GM19025 (cell line): ENCODE measurements around the gene BRAP.
"Not testable (repeated sequence)": the region's sequence is repeated elsewhere in the genome, so short reads cannot be mapped to it uniquely, and the experiment has no call there.

ENCODE experiments used
- ATAC-seq: cut with Tn5 transposase; IDR thresholded peaks from one replicate; pipeline ENCODE4 v1.9.1; 2021; ENCODE audit warnings: mild to moderate bottlenecking, low read depth, moderate library complexity; ENCODE audit not compliant: unreplicated experiment

Gene BRAP

DNA sequence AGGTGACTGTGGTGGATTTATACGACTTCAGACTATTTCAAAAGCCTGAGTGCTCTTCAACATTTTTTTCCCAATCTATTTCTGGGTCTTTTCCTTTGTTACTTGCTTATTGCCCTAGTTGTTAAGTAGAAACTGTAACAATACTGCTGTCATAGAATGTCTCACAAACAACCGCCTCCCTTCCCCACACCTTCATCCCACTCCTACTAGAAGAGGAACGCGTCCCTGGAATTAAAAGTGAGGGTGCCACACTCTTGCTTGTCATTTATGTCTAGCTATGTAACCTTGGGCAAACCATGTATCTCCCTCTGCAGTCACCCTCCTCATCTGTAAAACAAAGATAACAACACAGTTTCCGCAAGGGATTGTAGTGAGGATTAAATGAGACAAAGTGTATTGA, 8.6 kb downstream of the BRAP start:
- no peak for ATAC-seq

DNA sequence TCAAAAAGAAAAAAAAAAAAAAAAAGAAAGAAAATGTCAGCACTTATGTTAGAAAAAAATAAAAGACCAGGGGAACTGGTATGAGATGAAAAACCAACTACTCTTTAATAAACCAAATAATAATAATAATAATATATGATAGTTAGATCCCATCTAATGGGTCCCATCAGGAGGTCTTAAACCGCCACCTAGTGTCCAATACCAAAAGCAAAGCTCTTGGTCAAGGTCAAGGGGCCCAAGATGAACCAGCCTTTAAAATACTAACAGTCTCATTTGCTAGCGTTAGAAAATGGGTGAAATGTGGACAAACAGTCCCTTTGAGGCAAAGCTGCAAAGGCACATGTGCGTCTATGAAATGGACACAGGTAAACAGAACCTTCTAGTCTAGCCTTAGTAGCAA, 12.3 kb downstream of the BRAP start:
- ATAC-seq: no peak

DNA sequence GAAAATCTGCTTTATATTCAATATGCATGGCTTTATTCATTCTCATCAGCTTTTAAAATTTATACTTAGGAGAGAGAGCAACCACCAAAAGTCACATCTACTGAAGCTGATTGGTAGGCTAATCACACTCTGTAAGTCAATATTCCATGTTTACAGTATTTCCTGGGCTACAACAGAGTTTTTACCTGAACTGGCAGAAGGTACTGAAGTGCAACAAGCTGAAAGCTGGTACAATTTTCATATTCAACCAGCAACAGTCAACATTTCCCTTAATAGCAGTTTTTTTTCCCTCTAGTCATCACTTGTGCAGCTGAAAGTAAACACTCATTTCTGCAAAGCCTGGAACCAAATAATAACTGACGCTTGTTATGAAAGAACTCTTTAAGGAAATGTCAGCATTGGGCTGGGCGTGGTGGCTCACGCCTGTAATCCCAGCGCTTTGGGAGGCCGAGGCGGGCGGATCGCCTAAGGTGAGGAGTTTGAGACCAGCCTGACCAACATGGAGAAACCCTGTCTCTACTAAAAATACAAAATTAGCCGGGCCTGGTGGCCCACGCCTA, 12.9 kb downstream of the BRAP start:
- no peak for ATAC-seq

DNA sequence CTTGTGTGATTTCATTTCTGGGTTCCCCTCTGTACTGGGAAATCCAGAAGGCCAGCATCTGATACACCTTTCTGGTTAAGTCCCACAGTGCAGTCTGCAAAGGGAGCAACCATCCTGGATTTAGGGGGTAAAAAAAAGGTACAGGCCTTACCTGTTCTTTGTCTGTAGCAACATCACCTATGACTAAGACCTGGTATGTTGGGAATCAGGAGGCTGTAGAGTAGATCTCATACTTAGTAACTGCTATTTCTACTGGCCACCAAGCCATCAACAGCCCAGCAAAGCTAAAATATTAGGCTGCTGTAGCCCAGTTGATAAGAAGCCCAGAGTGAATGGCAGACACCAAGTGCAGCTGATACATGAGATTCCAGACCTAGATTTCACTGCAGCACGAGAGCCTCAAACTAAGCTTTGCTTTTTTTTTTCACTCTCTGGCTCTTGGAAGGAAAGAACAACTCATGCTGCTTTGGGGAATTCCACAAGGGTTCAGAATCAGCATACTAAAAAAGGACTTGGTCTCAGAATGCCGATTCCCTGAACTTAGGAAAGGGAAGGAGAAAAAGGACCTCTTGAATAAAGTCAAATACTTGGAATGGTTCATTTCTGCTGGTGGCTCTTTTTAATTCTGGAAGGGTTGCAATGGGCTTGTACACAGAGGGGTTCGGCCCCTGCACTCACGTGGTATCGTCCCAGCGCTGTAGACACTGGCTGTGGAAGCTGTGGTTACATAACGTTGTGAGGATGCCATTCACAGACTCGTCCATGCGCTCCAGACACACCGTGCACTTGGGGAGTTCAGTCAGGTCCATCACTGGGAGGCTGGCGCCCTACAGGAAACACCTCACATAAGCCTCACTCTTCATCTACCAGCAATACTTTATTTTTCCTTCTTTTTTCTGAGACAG, 20.5 kb downstream of the BRAP start:
- no peak for ATAC-seq

DNA sequence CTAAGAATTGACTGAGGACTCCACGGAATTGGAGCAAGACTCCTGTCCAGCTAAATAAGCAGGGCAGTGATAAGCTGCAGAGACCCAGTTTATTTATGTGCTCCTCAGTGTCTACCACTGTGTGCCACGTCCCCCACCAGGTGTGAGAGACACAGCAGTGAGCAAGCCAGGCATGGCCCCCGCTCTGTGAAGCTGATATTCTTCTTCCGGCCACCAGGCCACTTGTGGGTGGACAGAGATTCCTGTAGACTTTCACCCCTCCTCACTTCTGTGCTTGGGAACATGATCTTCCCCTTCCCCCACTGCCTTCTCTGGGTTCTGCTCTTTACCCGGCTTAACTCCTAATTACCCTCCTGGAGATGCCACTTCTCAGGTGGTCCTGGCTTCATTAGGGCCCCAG, 21.3 kb downstream of the BRAP start:
- ATAC-seq: no peak

DNA sequence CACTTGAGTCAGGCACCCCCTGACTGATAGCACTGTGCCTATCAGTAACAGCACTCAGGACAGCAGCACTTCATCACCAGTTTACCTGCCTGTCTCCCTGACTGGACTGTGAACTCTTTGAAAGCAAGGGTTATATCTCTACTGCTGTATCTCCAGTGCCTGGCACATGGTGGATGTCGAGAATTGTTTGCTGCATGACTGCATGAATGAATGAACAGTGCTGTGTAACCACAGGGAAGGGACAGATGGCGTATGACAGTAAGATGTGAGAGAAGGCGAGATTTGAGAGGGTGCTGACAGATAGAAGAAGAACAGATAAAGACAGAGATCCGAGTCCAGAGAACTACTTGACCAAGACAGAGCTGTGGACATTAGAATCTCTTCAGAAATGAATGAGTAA, 29.7 kb downstream of the BRAP start:
- ATAC-seq: no peak

DNA sequence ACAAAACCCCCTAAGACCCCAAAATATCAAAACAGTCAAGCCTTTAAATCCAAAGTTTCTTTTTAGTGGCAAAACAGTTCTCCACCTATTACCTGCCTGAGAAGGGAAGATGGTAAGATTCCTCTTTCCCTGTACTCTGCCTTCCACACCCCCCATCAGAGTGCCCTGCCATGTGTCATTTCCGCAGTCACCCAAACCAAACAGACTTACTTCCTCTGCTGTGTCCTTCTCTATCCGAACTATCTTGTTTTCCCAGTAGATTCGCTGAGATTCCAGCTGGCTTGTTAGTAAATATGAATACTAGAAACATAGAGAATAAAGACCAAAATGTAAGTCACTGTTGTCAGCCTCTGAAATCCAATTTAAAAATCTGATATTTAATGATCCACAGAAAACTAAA, 30.4 kb downstream of the BRAP start:
- ATAC-seq: no peak

DNA sequence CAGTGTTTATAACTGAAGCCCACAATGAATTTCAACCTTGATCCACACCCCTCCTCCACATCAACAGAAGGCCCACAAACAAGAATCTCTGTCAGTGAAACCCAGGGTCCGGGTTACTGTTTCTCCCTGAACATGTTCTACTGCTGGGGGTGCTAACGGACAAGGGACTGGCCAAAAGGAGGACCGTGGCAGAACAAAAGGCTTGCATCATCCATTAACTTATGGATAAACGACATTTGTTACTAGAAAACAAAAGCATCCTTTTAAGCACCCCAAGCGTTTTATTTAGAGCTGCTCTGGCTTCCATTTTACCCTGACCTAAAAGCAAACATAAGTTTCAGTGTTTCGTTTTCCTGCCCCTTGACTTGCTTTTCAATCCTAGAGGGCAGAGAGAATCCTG, 32.2 kb downstream of the BRAP start:
- ATAC-seq: no peak

DNA sequence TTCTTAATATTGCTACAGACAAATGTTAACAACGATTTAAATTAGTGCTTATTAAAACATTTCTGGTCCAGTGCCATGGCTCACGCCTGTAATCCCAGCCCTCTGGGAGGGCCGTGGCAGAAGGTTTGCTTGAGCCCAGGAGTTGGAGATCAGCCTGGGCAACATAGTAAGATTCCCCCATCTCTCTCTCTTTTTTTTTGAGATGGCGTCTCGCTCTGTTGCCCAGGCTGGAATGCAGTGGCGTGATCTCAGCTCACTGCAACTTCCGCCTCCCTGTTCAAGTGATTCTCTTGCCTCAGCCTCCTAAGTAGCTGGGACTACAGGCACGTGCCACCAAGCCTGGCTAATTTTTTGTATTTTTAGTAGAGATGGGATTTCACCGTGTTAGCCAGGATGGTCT, 33.2 kb downstream of the BRAP start:
- ATAC-seq: not testable (repeated sequence)

DNA sequence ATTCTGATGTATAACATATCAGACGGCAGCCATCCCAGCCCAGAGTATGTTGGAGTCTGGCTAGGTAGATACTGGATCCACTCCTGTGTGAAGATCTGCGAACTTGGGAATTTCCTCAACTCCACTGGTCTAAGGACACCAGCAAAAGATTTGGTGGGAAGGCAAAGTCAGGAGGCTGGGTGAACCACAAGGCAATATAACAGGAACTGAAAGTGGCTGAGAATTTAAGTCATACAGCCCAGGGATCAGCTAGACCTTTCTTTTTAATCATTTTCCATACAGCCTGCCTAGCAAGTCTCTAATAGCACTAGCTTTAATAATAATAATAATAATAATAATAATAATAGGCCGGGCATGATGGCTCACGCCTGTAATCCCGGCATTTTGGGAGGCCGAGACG, 34.8 kb downstream of the BRAP start:
- no peak for ATAC-seq

DNA sequence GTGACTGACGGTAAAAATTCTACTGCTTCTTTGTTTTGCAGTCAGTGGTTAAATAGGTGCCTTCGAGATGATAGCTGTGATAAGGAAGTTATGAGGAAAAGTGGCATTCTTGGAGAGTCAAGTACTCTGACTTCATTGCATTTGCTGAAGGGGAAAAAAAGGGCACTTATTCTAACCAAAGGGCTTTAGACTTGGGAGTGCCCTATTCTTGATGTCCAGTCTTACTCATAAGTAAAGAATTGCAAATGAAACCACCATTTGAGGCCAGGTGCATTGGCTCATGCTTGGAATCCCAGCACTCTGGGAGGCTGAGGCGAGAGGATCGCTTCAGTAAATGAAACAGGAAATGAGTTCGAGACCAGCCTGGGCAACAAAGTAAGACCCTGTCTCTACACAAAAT, 40.3 kb downstream of the BRAP start:
- no peak for ATAC-seq

DNA sequence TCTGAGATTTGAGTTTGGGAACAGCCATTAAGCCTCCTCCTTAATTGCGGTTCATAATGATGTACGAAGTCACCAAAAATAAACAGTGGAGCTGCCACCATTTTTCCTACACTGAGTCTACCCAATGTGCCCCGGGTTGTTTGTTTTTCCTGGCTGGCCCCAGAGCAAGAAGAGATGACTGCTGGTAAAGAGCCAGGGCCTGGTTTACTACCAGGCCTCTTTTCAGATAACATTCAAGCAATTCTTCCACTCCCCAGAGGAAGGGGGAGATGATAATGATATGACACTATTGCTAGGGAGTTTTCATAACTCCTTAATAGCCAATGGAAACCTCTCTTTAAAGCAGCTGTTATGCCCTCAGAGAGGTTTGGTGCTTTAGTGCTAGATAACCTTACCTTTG, 42.3 kb downstream of the BRAP start:
- no peak for ATAC-seq

DNA sequence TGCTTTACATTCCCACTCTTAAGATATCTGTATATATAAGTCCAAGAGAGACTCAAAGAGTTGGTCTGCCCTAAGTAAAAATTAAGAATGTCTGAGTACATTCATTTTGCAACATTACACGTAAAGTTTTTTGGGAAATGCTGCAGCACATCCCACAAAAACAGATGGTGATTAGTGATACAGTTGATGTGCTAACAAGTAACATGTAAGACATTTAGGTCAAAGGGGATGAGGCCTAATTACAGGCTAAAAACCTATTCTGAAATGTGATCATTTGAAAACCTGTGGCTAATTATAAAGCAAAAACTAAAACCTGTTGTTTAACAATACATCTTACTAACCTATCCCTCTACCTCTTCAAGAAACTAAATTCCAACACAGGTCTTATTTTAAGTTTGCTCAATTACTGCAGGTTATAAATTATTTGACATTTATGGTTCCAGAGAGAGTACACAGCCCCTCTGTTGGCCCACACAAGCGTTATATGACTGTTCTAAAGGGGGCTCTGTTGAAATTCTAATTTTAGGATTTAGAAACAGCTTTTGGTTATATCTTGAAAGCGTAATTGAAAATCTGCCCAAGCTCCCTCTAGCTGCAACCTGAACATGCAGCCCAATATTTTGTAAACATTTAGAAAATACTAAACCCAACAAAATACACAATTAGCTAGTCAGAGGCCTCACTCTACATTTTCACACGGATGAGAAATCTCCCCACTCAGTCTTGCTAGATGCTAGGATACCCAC, 42.9 kb downstream of the BRAP start:
- no peak for ATAC-seq

DNA sequence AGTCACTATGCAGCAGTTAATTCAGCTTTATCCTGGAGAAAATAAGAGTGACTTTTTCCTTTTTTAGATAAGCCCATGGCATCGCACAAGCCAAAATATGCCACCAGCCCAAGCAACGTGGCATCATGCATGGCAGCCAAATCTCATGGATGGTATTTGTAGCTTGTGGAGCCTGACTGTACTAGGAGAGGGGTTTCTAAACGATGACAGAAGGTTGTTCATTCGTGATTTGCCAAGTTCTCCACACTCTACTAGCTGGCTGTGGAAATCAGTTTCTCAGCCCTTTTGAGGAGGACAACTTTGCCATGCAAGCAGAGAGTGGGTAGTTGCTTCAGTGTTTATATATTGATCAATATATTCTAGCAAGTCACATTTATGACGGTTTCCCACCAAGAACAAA, 45.2 kb downstream of the BRAP start:
- ATAC-seq: no peak

DNA sequence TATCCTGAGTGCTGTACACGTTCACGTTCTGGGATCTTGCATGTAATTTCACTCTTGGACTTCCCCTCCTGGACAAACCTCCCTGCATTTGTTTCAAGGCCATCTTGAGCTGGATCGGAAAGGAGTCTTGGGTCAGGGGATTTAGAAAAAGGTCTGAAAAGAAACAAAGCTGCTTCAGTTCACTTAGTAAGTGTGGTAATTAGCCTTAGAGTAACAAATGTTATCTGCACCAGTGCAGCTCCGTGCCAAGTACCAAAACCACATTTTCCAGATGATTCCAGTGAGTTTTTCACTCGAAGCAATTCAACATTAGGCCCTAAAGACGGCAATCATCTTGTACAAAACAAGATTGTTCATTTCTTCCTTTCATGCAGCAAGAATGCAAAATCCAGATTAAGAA, 47.2 kb downstream of the BRAP start:
- ATAC-seq: no peak

DNA sequence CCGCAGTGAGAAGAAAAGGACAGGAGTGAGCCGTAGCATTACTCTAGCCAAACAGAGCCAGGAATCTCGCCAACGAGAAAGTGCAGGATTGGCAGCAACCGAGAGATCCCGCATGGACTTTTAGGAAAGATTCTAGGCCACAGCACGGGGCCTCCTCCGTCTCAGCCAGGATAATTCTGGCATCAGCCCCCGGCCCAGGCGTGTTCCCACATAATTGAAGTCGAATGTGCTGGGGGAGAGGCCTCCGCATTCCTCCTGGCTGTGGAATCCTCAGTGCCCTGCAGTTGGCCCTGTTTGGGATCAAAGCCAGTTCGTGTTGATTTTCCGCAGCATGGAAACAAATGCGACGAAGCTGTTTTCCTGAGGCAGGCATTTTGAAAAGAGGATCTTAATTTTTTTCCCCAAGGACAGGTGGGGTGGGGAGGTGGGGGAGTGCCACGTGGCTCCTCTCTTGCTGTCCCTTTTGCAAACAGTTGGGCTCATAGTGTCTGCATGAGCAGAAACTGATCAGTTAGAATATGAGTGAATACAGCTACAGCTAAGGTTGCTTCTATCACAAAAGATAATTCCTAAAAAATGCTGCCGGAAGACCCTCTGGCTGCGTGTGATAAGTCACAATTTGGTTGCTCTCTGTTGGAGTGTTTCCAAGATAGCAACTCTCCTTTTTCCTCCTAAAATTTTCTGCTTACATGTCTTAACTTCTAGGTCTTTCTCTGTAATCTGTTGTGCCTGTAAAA, 49.4 kb downstream of the BRAP start:
- no peak for ATAC-seq

DNA sequence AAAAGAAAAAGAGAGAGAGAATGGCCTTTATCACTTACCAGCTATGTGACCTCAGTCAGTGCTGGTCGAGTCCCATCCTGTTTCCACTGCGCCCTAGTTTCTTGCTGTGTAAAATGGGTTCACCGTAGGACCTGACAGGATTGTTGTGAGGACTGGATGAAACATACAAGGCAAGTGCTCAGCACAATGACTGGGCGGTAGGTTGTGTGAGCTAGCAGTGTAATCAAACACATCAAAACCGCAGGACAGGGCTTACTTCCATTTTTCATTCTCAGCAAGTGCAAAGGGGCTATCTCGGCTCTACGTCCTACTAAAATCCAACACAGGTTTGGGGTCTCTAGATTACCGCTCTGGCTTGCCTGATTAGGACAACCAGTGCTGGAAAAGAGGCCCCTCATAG, 50.2 kb downstream of the BRAP start:
- ATAC-seq: no peak

DNA sequence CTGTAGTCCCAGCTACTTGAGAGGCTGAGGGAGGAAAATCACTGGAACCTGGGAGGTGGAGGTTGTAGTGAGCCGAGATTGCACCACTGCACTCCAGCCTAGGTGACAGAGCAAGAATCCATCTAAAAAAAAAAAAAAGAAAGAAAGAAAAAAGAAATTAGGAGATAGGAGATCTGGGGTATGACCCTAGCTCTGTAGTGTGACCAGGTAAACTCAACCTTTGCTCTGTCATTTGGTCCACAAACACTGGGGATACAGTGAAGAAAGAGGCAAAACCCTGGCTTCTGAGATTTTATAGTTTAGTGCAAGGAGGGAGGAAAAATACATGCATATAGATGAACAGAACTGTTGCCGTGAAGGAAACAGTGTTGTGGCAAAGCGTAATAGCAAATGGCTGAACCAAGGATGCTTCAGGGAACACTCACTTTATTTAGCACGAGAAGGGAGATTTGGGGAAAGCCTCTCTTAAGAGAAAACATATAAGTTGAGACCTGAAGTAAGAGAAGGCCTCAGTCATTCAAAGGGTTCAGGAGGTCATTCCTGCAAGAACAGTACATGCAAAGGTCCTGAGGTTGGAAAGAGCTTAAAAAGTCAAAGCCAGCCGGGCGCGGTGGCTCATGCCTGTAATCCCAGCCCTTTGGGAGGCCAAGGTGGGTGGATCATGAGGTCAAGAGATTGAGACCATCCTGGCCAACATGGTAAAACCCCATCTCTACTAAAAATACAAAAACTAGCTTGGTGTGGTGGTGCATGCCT, 57.1 kb downstream of the BRAP start:
- ATAC-seq: no peak

DNA sequence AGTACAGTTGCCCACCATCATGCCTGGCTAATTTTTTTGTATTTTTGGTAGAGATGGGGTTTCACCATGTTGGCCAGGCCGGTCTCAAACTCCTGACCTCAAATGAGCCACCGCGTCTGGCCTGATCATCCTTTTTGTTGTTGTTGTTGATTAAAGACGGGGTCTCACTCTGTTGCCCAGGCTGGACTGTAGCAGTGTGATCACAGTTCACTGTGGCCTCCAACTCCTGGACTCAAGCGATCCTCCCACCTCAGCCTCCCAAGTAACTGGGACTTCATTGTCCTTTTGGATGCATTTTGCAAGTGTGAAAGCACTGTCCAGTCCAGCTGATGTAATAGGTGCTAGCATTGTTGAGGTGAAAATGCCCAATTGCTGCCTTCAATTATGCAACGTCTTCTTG, 59.5 kb downstream of the BRAP start:
- no peak for ATAC-seq

DNA sequence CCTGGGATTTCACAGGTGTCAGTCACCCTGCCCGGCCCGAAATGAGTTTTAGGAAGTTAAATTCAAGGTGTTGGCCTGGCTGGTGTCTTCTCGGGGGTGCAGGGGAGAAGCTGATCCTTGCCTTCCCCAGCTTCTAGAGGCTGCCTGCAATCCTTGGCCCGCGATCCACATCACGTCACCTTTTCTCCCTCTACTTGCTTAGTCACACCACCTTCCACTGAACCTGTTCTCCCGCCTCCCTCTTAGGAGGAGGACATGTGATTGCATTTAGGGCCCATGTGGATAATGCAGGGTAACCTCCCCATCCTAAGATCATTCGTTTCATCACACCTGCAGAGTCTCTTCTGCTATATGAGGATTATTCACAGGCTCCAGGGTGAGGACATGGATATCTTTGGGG, 61.2 kb downstream of the BRAP start:
- no peak for ATAC-seq
